Dedifferentiated amniotic fluid mesenchymal stem cell (primary cell): ENCODE data around the gene ATP11A.

Source experiments
- DNase-seq: peaks from one replicate; pipeline ENCODE4 v3.0.0-alpha.2; 2016; ENCODE audit errors: extremely low spot score

ATP11A gene

GRCh38 chr13:112820318-112820717 lies 130.5 kb downstream of the ATP11A start:
- DNase-seq: no peak

- no peak for DNase-seq
Measured at GRCh38 chr13:112821340-112822055, 131.7 kb downstream of the ATP11A start.

GRCh38 chr13:112822851-112823250 lies 133.0 kb downstream of the ATP11A start:
- DNase-seq: no peak

GRCh38 chr13:112824429-112824828 lies 134.6 kb downstream of the ATP11A start:
- no peak for DNase-seq

GRCh38 chr13:112825071-112825470 lies 135.2 kb downstream of the ATP11A start:
- no peak for DNase-seq

- no peak for DNase-seq
Measured at GRCh38 chr13:112825875-112826274, 136.0 kb downstream of the ATP11A start.

GRCh38 chr13:112826565-112826964 lies 136.7 kb downstream of the ATP11A start:
- no peak for DNase-seq

- no peak for DNase-seq
Measured at GRCh38 chr13:112828082-112828699, 138.4 kb downstream of the ATP11A start.

- DNase-seq: no peak
Measured at GRCh38 chr13:112828756-112829155, 138.9 kb downstream of the ATP11A start.

GRCh38 chr13:112831196-112831595 lies 141.4 kb downstream of the ATP11A start:
- no peak for DNase-seq

- no peak for DNase-seq
Measured at GRCh38 chr13:112831801-112832200, 142.0 kb downstream of the ATP11A start.

- no peak for DNase-seq
Measured at GRCh38 chr13:112832811-112833210, 143.0 kb downstream of the ATP11A start.

GRCh38 chr13:112833551-112834257 lies 143.9 kb downstream of the ATP11A start:
- DNase-seq: no peak

GRCh38 chr13:112835344-112835743 lies 145.5 kb downstream of the ATP11A start:
- no peak for DNase-seq

GRCh38 chr13:112835796-112836195 lies 146.0 kb downstream of the ATP11A start:
- no peak for DNase-seq

GRCh38 chr13:112836940-112837339 lies 147.1 kb downstream of the ATP11A start:
- DNase-seq: no peak

GRCh38 chr13:112837371-112838037 lies 147.7 kb downstream of the ATP11A start:
- DNase-seq: no peak

GRCh38 chr13:112838038-112838841 lies 148.4 kb downstream of the ATP11A start:
- no peak for DNase-seq

GRCh38 chr13:112838842-112839117 lies 148.9 kb downstream of the ATP11A start:
- DNase-seq: no peak

- DNase-seq: peak; percentile 32
Measured at GRCh38 chr13:112839356-112840105, 149.7 kb downstream of the ATP11A start.
